Measurements from ENCODE around the gene MARK4.

The MARK4 gene

GRCh38 chr19:45271098-45271734 lies 20.1 kb downstream of the MARK4 start:
- DNase-seq: no peak

- no peak for DNase-seq
Measured at GRCh38 chr19:45271735-45272108, 20.7 kb downstream of the MARK4 start.

GRCh38 chr19:45273521-45273855 lies 22.4 kb downstream of the MARK4 start:
- DNase-seq: no peak

- DNase-seq: peak in 2 of 51 donors; percentile 4 to 21
Measured at GRCh38 chr19:45275370-45275971, 24.4 kb downstream of the MARK4 start.

GRCh38 chr19:45276284-45276687 lies 25.2 kb downstream of the MARK4 start:
- no peak for DNase-seq

- no peak for DNase-seq
Measured at GRCh38 chr19:45278087-45278486, 27.0 kb downstream of the MARK4 start.

- no peak for DNase-seq
Measured at GRCh38 chr19:45279587-45280192, 28.6 kb downstream of the MARK4 start.

GRCh38 chr19:45280471-45280961 lies 29.4 kb downstream of the MARK4 start:
- DNase-seq: no peak

- no peak for DNase-seq
Measured at GRCh38 chr19:45283443-45284033, 32.5 kb downstream of the MARK4 start.

GRCh38 chr19:45290381-45290931 lies 39.4 kb downstream of the MARK4 start:
- DNase-seq: no peak

- no peak for DNase-seq
Measured at GRCh38 chr19:45291834-45292233, 40.8 kb downstream of the MARK4 start.

- DNase-seq: peak in 3 of 51 donors; percentile 4 to 7 (median 5)
Measured at GRCh38 chr19:45293682-45294081, 42.6 kb downstream of the MARK4 start.

- peak in 33 of 51 donors; percentile 1 to 71 (median 32) for DNase-seq
Measured at GRCh38 chr19:45294291-45295029, 43.4 kb downstream of the MARK4 start.

- no peak for DNase-seq
Measured at GRCh38 chr19:45295873-45296272, 44.8 kb downstream of the MARK4 start.

GRCh38 chr19:45296355-45296754 lies 45.3 kb downstream of the MARK4 start:
- no peak for DNase-seq

- no peak for DNase-seq
Measured at GRCh38 chr19:45297674-45298073, 46.6 kb downstream of the MARK4 start.

GRCh38 chr19:45298264-45298663 lies 47.2 kb downstream of the MARK4 start:
- no peak for DNase-seq

- DNase-seq: no peak
Measured at GRCh38 chr19:45299719-45300118, 48.6 kb downstream of the MARK4 start.

GRCh38 chr19:45302416-45302815 lies 51.3 kb downstream of the MARK4 start:
- no peak for DNase-seq

- no peak for DNase-seq
Measured at GRCh38 chr19:45303269-45304060, 52.4 kb downstream of the MARK4 start.

All from hypothalamus (tissue), 51 donors.